ENCODE data around the gene DMAC2L.

DMAC2L gene

GRCh38 chr14:50285861-50286260 is 26.3 kb upstream of the DMAC2L start:
- DNase-seq (ENCODE audit: low read depth), result no peak
- no peak for TF ChIP-seq CTCF (IDR thresholded peaks at IDR 0.05; ENCODE audit: low read depth, low read length, missing control alignments)
- H3K4me3 ChIP-seq (ENCODE audit: low read depth, low read length), result no peak overlapping the region

GRCh38 chr14:50288146-50288545 is 24.0 kb upstream of the DMAC2L start:
- no peak for TF ChIP-seq CTCF (IDR thresholded peaks at IDR 0.05; ENCODE audit: low read depth, low read length, missing control alignments)
- H3K4me3 ChIP-seq (ENCODE audit: low read depth, low read length), result no peak overlapping the region
- no peak for DNase-seq (ENCODE audit: low read depth)

GRCh38 chr14:50290306-50290705 is 21.8 kb upstream of the DMAC2L start:
- DNase-seq (ENCODE audit: low read depth), result no peak
- TF ChIP-seq CTCF (IDR thresholded peaks at IDR 0.05; ENCODE audit: low read depth, low read length, missing control alignments), result no peak

GRCh38 chr14:50299585-50299984 is 12.5 kb upstream of the DMAC2L start:
- no peak overlapping the region for H3K4me3 ChIP-seq (ENCODE audit: low read depth, low read length)
- TF ChIP-seq CTCF (IDR thresholded peaks at IDR 0.05; ENCODE audit: low read depth, low read length, missing control alignments), result no peak
- no peak for DNase-seq (ENCODE audit: low read depth)

More at GRCh38 chr14:50290306-50290705, 21.8 kb upstream of the DMAC2L start:
- H3K4me3 ChIP-seq (ENCODE audit: low read depth, low read length), result no peak overlapping the region

- TF ChIP-seq CTCF (IDR thresholded peaks at IDR 0.05; ENCODE audit: low read depth, low read length, missing control alignments), result no peak
- no peak overlapping the region for H3K4me3 ChIP-seq (ENCODE audit: low read depth, low read length)
- DNase-seq (ENCODE audit: low read depth), result no peak
Measured at GRCh38 chr14:50301914-50302313, 10.2 kb upstream of the DMAC2L start.

- DNase-seq (ENCODE audit: low read depth), result no peak
- TF ChIP-seq CTCF (IDR thresholded peaks at IDR 0.05; ENCODE audit: low read depth, low read length, missing control alignments), result no peak
- H3K4me3 ChIP-seq (ENCODE audit: low read depth, low read length), result no peak overlapping the region
Measured at GRCh38 chr14:50303744-50304471, 8.2 kb upstream of the DMAC2L start.

GRCh38 chr14:50308363-50308915 is 3.7 kb upstream of the DMAC2L start:
- TF ChIP-seq CTCF (IDR thresholded peaks at IDR 0.05; ENCODE audit: low read depth, low read length, missing control alignments), result no peak

More at GRCh38 chr14:50308363-50308915, 3.7 kb upstream of the DMAC2L start:
- H3K4me3 ChIP-seq (ENCODE audit: low read depth, low read length), result no peak overlapping the region
- no peak for DNase-seq (ENCODE audit: low read depth)

Measured in GM12864 (cell line).